Bronchial epithelial cell (primary cell): ENCODE results near the gene DIO1. TPM values are rescaled to one million over a fixed set of nuclear protein-coding genes. Genes with fewer than 3 reads are reported as not detected.
"Not testable (repeated sequence)": the region's sequence is repeated elsewhere in the genome, so short reads cannot be mapped to it uniquely, and the experiment has no call there.

Source experiments
- DNase-seq: peaks from one replicate; pipeline ENCODE4 v3.0.0-alpha.2; 2010; ENCODE audit warnings: low read depth
- FAIRE-seq: peaks from 2 replicates; lab custom pipeline; 2011; peaks lifted over from hg19 to GRCh38; lab: Jason Lieb, UNC
- H3K27me3 ChIP-seq: 2 replicates; pipeline ENCODE4 v1.5.1; 2011; ENCODE audit warnings: low read length; ENCODE audit not compliant: control insufficient read depth, insufficient read depth
- H3K36me3 ChIP-seq: 2 replicates; pipeline ENCODE4 v1.5.1; 2011; ENCODE audit warnings: low read length; ENCODE audit not compliant: control insufficient read depth, insufficient read depth
- H3K4me3 ChIP-seq: 2 replicates; pipeline ENCODE4 v1.5.1; 2011; ENCODE audit warnings: mild to moderate bottlenecking, low read depth, low read length, control low read depth
- CTCF ChIP-seq: IDR thresholded peaks from 2 replicates; pipeline ENCODE4 v1.5.1; 2011; ENCODE audit warnings: mild to moderate bottlenecking, moderate library complexity, low read length, control low read depth, inconsistent platforms; ENCODE audit not compliant: insufficient read depth, severe bottlenecking
- total RNA-seq: library from RNA; depleted of rRNA; stranded (reverse); fragments of >200 nt; gene quantifications from 2 replicates; pipeline ENCODE4 v1.2.1, GENCODE V29; 2014

The DIO1 gene
- total RNA-seq, 1 donor from 2014 or later: not detected

GRCh38 chr1:53862507-53862906 lies 31.5 kb upstream of the DIO1 start:
- Histone ChIP-seq H3K36me3 (peaks cover 13% of the 10 kb centered on the region), H3K27me3 (no peaks in the 10 kb centered on the region), H3K4me3 (no peak overlapping the region)
- FAIRE-seq: no peak
- no peak for TF ChIP-seq CTCF
- DNase-seq: no peak

DNA sequence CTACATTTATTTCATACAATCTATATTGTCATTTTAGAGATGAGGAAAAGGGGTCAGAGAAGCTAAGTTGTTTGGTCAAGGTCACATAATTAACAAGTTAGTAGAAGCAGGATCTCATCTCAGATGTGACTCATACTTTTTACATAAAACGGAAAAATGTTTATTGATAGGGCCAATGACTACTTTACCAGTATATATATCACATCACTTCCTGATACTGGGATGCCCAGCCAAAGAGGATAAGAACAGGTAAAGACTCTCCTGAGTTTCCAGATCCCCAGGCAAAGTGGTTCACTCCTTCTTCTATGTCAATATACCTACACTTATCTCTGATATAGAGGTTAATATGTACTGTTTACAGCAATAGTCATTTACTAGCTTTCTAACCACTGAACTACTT lies 25.4 kb upstream of the DIO1 start:
- no peak for TF ChIP-seq CTCF
- no peak overlapping the region for H3K4me3 ChIP-seq
- H3K36me3 ChIP-seq: peaks cover 5% of the 10 kb centered on the region
- no peaks in the 10 kb centered on the region for H3K27me3 ChIP-seq
- no peak for DNase-seq
- no peak for FAIRE-seq

DNA sequence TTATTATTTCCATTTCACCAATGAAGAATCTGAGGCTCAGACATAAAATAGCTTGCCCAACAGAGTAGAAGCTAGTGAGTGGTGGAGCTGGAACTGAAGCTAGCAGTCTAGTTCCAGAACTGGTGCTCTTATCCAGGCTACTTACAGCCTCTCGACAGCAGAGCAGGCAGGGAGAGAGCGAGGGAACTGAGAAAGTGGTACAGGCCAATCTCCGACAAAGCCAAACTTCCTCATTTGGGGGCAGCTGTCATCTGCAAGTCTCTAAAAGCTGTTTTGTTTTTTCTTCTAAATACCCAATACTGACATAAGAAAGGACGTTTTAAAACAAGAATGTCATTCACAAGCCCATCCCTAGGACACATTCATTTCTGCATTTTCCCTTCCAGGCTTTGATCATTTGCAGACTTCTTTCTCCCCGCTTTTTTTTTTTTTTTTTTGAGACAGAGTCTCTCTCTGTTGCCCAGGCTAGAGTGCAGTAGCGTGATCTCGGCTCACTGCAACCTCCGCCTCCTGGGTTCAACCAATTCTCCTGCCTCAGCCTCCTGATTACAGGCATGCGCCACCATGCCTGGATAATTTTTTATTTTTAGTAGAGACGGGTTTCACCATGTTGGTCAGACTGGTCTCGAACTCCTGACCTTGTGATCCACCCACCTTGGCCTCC lies 24.4 kb upstream of the DIO1 start:
- FAIRE-seq (no peak), DNase-seq (no peak)
- no peak overlapping the region for H3K4me3 ChIP-seq
- no peaks in the 10 kb centered on the region for H3K27me3 ChIP-seq
- TF ChIP-seq CTCF: no peak
- H3K36me3 ChIP-seq: peaks cover 5% of the 10 kb centered on the region

- Histone ChIP-seq H3K27me3 (no peaks in the 10 kb centered on the region), H3K36me3 (peaks cover 5% of the 10 kb centered on the region), H3K4me3 (no peak overlapping the region)
- TF ChIP-seq CTCF: no peak
- no peak for DNase-seq
- no peak for FAIRE-seq
These were observed 22.8 kb upstream of the DIO1 start for GRCh38 chr1:53871221-53871620.

DNA sequence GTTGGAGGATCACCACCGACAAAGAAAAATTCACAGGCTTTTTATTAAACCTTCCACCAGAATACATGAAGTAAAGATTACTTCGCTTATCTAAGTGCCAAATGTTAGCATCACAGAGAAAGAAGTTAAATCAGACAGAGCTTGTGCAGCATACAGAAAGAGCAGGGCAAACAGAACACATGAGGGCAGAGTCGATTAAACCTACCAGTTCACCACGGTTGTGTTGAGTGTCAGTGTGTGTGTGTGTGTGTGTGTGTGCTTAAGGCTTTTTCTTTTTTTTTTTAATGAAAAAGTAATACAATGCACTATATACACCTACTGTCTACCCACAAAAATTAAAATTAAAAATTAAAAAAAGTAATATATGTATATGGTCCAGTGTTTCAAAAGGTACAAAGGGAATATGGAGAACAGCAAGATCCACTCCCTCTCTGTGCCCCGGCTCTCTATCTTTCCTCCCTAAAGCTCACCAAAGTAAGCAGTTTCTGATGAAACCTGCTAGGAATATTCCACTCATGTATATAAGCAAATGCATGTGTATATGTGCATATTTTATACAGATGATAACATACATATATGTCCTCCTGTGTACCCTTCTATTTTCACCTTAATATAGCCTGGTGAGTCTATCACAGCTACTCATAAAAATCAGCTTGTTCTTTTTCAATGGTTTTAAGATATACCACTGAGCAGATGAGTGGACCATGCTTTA lies 22.1 kb upstream of the DIO1 start:
- Histone ChIP-seq H3K36me3 (peaks cover 1% of the 10 kb centered on the region), H3K27me3 (no peaks in the 10 kb centered on the region), H3K4me3 (no peak overlapping the region)
- FAIRE-seq (no peak), DNase-seq (no peak)
- no peak for TF ChIP-seq CTCF

DNA sequence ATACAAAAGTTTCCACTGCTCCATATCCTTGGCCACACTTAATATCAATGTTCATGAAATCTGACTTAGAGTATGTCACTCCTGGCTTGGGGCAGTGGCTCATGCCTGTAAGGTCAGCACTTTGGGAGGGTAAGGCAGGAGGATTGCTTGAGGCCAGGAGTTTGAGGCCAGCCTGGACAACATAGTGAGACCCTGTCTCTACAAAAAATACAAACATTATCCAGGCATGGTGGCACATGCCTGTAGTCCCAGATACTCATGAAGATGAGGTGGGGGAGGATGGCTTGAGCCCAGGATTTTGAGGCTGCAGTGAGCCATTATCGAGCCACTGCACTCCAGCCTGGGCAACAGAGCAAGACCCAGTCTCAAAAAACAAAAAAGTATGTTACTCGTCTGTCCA lies 18.8 kb upstream of the DIO1 start:
- FAIRE-seq, H3K27me3 ChIP-seq, H3K36me3 ChIP-seq, DNase-seq, H3K4me3 ChIP-seq: not testable (repeated sequence)
